GM21576 (cell line): ENCODE data around the gene CADM3.

Experiments used
- ATAC-seq: cut with Tn5 transposase; IDR thresholded peaks from one replicate; pipeline ENCODE4 v1.9.1; 2021; ENCODE audit warnings: mild to moderate bottlenecking, moderate library complexity; ENCODE audit not compliant: unreplicated experiment

The CADM3 gene

DNA sequence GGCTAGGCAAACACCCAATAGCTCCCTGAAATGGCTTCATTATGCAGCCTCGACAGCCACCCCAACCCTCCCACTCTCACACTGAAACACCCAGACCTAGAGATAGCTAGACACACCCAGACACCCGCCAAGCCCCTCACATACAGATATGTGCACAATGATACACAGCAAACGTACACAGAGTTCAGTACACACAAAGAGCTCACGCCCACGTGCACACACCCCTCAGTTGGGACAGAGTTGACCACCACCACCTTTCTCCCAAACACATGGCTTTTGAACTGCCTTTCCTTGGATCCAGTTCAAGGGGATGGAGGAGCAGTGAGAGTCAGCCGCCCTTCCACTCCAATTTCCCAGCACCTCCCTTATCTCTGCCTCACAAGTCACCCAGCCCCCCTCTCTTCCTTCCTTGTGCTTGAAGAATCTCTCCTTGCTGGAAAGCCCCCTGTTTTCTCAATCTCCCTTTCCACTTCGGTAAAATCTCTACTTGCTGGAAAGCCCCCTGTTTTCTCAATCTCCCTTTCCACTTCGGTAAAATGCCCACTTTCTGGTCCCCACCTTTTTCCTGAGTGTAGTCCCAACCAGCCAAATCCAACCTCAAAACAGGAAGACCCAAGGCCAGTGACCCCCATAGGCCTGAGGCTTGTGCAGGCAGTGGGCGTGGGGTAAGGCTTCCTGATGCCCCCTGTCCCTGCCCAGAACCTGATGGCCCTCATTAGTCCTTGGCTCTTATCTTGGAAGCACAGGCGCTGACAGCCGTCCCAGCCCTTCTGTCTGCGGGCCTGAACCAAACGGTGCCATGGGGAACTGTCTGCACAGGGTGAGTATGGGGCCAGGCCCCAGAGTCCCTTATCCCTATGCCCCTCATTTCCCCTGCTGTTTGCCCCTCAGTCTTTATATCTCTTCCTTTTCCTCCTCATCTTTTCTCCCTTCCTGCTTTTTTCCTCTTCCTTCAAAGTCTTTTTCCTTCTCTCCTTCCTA lies 33.0 kb downstream of the CADM3 start, which contains the start of gene ACKR1:
Gene ACKR1 (plus strand): TSS at position 715 of the 981 bp plus-strand sequence. CDS start 85 bp downstream, at position 800.
- no peak for ATAC-seq

DNA sequence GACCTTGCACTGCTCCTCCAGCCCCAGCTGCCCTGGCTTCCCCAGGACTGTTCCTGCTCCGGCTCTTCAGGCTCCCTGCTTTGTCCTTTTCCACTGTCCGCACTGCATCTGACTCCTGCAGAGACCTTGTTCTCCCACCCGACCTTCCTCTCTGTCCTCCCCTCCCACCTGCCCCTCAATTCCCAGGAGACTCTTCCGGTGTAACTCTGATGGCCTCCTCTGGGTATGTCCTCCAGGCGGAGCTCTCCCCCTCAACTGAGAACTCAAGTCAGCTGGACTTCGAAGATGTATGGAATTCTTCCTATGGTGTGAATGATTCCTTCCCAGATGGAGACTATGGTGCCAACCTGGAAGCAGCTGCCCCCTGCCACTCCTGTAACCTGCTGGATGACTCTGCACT lies 33.8 kb downstream of the CADM3 start:
- no peak for ATAC-seq

GRCh38 chr1:159206110-159206509 lies 34.7 kb downstream of the CADM3 start:
- ATAC-seq = no peak

DNA sequence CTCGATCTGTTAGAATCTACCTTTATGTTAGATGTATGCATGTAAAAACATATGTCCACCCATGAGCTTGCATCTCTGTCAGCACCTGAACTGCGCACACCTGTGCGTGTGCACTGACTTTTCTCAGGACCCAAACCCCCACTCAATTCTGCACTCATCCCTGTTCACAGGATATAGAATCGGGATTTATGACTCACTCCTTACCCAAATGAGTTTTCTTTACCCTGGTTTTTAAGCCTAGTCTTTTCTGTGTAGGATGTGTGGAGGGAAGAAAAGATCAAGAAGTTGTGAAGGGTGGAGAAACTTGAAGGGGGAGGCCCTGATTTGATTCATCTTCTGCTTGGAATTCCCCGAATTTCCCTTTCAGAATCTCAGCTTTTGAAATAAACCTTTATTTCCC lies 35.7 kb downstream of the CADM3 start:
- ATAC-seq = no peak

- no peak for ATAC-seq
These were observed 36.4 kb downstream of the CADM3 start for GRCh38 chr1:159207774-159208173.

GRCh38 chr1:159208175-159208825 lies 36.9 kb downstream of the CADM3 start:
- no peak for ATAC-seq

- no peak for ATAC-seq
These were observed 37.6 kb downstream of the CADM3 start for GRCh38 chr1:159209061-159209460.

DNA sequence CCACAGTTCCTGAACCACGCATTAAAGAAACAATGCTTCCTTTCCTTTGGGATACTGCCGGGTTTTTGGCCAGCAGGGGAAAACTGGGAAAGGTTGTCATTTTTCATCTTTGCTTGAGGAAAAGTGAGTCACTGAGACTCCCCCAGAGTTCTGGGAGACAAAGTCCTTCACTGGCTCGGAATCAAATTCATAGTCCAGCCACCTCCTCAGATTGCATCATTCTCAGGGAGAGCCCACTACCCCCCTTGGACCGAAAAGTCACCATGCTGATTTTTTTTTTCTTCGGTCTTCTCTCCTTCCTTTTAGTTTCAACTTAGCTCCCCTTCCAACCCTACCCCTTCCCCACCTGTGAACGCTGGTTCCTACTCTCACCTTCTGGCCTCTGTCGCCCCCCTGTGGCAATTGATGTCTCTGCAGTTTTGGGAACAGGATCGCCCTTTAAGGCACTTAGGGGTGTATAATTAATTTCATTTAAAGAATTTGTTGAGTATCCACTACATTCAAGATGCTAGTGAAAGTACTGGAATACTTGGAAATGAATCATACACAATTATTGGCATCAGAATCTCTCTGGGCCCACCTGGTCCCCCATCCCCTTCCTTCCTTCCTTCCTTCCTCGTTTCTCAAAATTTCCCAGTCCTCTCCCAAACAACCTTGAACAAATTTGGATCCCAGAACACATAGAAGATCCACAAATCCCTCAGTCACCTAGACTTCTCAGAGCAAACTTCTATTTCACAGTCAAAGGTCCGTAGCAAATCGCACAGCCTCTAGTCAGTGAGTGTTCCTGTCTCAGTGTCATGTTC lies 40.1 kb downstream of the CADM3 start:
- no peak for ATAC-seq

GRCh38 chr1:159212596-159212995 lies 41.2 kb downstream of the CADM3 start:
- no peak for ATAC-seq

GRCh38 chr1:159214149-159214760 lies 42.8 kb downstream of the CADM3 start:
- ATAC-seq = no peak

DNA sequence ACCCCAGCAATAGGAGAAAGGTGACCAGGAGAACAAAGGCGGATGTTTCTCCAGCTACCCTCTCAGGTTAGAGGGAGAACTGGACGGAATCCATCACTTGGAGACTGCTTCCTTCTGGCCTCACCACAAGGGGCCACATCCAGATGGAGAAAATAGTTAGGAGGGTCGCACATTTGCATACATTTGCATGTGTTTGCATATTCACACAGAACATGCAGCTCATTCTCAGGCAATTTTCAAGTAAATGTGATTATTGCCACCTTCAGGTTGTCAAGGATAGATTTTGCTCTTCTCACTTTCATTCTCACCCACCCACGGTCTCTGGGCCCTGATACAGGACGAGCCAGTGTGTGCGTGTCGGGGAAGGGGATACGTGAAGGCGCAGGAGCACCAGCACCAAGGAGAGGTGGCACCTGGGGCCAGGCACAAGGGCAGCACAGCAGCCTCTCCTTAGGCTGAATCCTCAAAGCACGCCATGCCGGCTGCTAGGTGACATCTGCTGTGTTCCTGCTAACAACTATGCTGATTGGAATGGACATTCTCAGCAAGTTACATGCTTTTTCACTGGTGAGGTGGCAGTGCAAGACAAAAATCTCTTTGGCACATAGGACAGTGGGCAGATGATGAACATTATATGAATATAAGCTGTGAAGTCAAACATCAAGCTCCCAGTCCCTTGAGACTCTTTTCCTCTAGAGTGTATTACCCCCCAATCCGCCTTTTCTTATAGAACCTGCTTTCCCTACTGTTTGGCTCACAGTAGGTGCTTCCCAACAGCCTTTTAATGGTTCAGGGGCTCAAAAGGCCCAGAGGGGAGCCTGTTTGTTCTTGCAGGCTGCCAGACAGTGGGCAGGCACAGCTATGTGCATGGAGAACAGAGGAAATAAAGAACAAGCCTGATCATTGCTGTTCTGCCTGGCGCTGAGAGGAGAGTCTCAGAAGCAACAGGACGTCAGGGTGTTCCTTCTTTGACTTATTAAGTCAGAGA lies 47.5 kb downstream of the CADM3 start:
- ATAC-seq = no peak

- no peak for ATAC-seq
These were observed 50.9 kb downstream of the CADM3 start for GRCh38 chr1:159222075-159222865.

DNA sequence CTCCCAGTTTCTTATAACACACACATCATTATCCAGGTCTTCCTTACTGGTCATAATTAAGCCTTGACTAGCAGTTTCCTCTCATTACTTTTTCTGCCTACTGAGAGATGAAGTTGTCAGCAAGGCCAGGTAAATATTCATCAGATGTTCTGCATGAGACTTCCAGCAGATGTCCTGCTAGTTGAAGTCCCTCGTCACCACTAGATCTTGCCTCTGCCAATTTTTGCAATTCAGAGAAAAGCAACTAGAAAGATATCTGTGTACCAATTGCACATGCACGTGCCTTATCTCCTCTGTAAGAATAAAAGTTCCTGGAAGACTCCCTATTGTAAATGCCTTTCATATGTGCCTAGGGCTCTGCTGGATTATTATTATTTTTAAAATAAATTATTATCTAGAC lies 51.6 kb downstream of the CADM3 start:
- no peak for ATAC-seq

- ATAC-seq = no peak
These were observed 57.1 kb downstream of the CADM3 start for GRCh38 chr1:159228554-159228953.

DNA sequence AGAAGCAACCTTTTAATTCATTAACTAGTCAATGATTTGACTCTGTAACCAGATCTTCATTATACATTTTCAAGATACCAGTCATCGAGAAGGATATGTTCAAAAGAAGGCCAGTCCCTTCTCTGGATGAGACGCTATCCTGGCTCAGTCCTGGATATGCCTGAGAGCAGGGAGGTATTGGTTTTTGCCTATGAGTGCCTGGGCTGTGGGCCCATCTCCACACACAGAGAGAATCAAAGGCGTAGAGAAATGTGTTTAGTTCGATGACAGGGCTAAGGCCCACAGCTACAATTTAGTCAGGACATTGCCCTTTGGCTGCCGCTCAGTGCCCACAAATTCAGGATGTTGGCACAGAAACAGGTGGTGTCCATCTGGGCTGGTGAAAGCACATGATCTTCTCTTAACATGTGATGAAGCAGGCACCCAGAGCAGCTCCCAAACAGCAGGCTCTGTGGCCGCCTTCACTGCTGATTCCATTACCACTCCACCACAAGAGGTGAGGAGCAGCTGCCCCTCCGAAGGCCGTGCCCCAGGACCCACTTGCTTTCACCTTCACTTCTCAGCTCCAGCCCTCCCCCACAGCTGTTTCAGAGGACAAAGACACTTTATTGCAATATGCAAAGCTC lies 58.0 kb downstream of the CADM3 start:
- no peak for ATAC-seq

DNA sequence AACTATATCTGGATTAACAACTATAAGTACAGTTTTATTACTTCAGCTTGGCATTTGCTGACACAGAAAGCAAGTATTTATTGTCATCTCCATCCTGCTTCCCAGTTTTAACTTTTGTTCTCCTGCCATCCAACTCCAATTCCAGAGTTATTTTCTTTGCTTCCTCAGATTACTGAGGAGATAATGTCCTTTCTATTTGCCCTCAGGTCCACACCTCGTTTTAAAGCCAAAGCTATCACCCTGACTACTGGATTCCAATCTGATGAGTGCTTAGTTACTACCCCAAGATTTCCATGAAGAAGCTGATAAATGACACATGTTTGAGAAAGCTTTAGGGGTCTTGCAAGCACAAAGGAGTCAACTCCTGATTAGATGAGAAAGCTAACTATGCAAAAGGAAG lies 58.5 kb downstream of the CADM3 start:
- ATAC-seq = no peak

- ATAC-seq = peak; percentile 92
These were observed 68.3 kb downstream of the CADM3 start for GRCh38 chr1:159239551-159240220.

GRCh38 chr1:159247266-159247665 lies 75.9 kb downstream of the CADM3 start:
- ATAC-seq = no peak
